HepG2 (cell line): ENCODE measurements around the gene KLHL17.

ENCODE experiments used
- POLR2A ChIP-seq, 2 experiments: IDR thresholded peaks; 2 replicates each; pipeline ENCODE4 v1.6.1; 2011; ENCODE audit warnings: low read depth in 2 of 2, low read length in 2 of 2, mild to moderate bottlenecking in 1 of 2, moderate library complexity in 1 of 2; ENCODE audit not compliant: insufficient read depth in 1 of 2
- RFX1 ChIP-seq: fragments of 450-650 bp; IDR thresholded peaks from 2 replicates; pipeline ENCODE4 v1.6.1; 2017

- TF ChIP-seq POLR2A (IDR thresholded peaks at IDR 0.05; ENCODE audit: insufficient read depth in 1 of 2, low read depth in 2 of 2, low read length in 2 of 2) (no peak), RFX1 (no peak)
Observed at GRCh38 chr1:983798-984475, 23.6 kb downstream of the KLHL17 start.
